ENCODE data around the gene AGBL4. TPM values are rescaled to one million over a fixed set of nuclear protein-coding genes. Genes with fewer than 3 reads are reported as not detected.

AGBL4 gene
- total RNA-seq, 3 donors from 2014 or later: 1.3 to 1.9 (median 1.8) TPM

DNA sequence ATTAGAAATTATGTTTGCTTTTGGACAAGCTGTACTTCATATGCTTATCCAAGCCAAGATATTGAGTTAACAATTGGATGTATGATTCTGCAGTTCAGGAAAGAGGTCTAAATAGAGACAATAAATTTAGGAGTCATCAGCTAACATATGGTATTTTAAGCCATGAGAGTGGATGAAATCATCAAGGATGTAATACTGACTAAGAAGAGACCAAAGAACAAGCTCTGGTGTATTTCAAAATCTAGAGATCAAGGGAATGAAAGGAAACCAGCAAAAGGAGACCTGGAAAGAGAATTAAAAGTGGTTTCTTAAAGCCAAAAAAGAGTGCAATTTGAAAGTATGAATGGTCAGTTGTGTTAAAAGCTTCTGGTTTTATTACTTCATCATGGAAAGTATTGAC is 1063.4 kb downstream of the AGBL4 start:
- no peaks in the 10 kb centered on the region for H3K36me3 ChIP-seq
- DNase-seq (ENCODE audit: low spot score in 2 of 2): no peak
- no peaks in the 10 kb centered on the region for H3K27me3 ChIP-seq
- no peaks in the 10 kb centered on the region for H3K4me1 ChIP-seq
- no peak overlapping the region for H3K4me3 ChIP-seq
- H3K27ac ChIP-seq: no peak overlapping the region
- TF ChIP-seq POLR2A (IDR thresholded peaks at IDR 0.05) (no peak), POLR2AphosphoS5 (IDR thresholded peaks at IDR 0.05) (no peak)
- TF ChIP-seq, protein P1, sequence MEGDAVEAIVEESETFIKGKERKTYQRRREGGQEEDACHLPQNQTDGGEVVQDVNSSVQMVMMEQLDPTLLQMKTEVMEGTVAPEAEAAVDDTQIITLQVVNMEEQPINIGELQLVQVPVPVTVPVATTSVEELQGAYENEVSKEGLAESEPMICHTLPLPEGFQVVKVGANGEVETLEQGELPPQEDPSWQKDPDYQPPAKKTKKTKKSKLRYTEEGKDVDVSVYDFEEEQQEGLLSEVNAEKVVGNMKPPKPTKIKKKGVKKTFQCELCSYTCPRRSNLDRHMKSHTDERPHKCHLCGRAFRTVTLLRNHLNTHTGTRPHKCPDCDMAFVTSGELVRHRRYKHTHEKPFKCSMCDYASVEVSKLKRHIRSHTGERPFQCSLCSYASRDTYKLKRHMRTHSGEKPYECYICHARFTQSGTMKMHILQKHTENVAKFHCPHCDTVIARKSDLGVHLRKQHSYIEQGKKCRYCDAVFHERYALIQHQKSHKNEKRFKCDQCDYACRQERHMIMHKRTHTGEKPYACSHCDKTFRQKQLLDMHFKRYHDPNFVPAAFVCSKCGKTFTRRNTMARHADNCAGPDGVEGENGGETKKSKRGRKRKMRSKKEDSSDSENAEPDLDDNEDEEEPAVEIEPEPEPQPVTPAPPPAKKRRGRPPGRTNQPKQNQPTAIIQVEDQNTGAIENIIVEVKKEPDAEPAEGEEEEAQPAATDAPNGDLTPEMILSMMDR (IDR thresholded peaks at IDR 0.05): no peak
- no peaks in the 10 kb centered on the region for H3K9me3 ChIP-seq
- intact Hi-C loops (cut with DNase I; ENCODE audit: low total_unique reads): no loop called here

DNA sequence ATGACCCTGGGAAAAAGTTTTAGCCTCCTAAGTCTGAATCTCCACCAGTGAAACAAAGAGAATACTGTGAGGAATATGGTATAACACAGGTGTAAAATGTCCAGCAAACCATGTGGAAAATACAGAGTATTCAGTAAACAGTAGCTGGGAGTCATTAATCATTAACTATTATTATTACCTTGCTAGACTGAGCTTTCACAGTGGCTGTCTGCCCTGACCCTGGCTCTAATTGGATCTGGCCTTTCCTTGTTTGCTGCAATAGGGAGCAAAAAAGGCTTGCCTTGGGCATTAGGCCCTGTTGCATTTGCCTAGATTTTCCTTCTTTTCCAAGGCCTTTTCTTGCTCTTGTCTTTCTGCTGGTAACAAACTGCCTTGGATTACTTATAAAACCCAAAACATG is 1068.0 kb downstream of the AGBL4 start:
- H3K4me1 ChIP-seq: no peaks in the 10 kb centered on the region
- intact Hi-C loops (cut with DNase I; ENCODE audit: low total_unique reads): no loop called here
- no peak overlapping the region for H3K4me3 ChIP-seq
- DNase-seq (ENCODE audit: low spot score in 2 of 2): no peak
- no peak for TF ChIP-seq POLR2AphosphoS5 (IDR thresholded peaks at IDR 0.05)
- no peaks in the 10 kb centered on the region for H3K27me3 ChIP-seq
- no peaks in the 10 kb centered on the region for H3K36me3 ChIP-seq
- H3K27ac ChIP-seq: no peak overlapping the region
- no peaks in the 10 kb centered on the region for H3K9me3 ChIP-seq

DNA sequence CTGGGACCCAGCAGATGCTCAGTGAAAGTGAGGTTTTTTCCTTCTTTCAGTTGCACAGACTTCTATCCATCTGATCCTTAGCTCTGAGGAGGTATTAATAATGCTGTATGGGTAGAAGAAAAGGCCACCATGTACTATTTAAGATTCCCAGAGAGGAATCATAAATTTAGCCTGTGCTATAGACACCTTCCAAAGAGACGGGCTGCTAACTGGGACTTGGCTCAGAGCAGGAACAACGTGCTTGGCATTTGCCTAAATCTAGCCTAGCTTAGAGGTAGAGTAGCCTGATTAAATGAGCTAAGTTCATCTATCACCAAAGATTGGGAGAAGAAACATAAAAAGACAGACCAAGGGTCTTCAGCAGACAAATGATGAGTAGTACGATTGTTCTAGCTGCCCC is 1070.1 kb downstream of the AGBL4 start:
- no peak for DNase-seq (ENCODE audit: low spot score in 2 of 2)
- H3K27ac ChIP-seq: no peak overlapping the region
- TF ChIP-seq, protein P1 (IDR thresholded peaks at IDR 0.05): no peak
- TF ChIP-seq POLR2A (IDR thresholded peaks at IDR 0.05): no peak
- no peak for TF ChIP-seq POLR2AphosphoS5 (IDR thresholded peaks at IDR 0.05)
- H3K4me1 ChIP-seq: no peaks in the 10 kb centered on the region
- H3K27me3 ChIP-seq: no peaks in the 10 kb centered on the region
- intact Hi-C loops (cut with DNase I; ENCODE audit: low total_unique reads): no loop called here
- no peaks in the 10 kb centered on the region for H3K9me3 ChIP-seq
- no peak overlapping the region for H3K4me3 ChIP-seq
- no peaks in the 10 kb centered on the region for H3K36me3 ChIP-seq

DNA sequence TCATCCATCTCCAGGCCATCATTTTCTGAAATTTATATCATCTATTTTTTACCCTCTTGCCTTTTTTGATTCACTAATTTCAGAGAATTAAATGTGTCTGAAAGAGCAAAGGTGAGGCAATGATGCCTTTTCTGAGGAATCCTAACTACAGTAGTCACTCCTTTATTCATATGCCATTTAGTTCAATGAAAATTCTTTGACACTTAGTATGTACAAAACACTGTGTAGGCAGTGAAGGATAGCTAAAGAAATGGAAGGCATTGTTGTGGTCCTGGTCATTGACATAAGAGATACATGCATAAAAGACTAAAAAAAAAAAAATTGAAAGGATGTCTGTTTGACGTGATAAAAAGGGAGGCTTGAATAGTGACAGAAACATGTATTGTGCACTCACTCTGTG is 1075.2 kb downstream of the AGBL4 start:
- TF ChIP-seq, protein P1 (IDR thresholded peaks at IDR 0.05): no peak
- TF ChIP-seq POLR2A (IDR thresholded peaks at IDR 0.05): no peak
- TF ChIP-seq POLR2AphosphoS5 (IDR thresholded peaks at IDR 0.05): no peak
- no peaks in the 10 kb centered on the region for H3K27me3 ChIP-seq
- H3K9me3 ChIP-seq: no peaks in the 10 kb centered on the region
- no peaks in the 10 kb centered on the region for H3K4me1 ChIP-seq
- no peaks in the 10 kb centered on the region for H3K36me3 ChIP-seq
- intact Hi-C loops (cut with DNase I; ENCODE audit: low total_unique reads): no loop called here
- H3K27ac ChIP-seq: no peak overlapping the region
- H3K4me3 ChIP-seq: no peak overlapping the region
- DNase-seq (ENCODE audit: low spot score in 2 of 2): no peak

DNA sequence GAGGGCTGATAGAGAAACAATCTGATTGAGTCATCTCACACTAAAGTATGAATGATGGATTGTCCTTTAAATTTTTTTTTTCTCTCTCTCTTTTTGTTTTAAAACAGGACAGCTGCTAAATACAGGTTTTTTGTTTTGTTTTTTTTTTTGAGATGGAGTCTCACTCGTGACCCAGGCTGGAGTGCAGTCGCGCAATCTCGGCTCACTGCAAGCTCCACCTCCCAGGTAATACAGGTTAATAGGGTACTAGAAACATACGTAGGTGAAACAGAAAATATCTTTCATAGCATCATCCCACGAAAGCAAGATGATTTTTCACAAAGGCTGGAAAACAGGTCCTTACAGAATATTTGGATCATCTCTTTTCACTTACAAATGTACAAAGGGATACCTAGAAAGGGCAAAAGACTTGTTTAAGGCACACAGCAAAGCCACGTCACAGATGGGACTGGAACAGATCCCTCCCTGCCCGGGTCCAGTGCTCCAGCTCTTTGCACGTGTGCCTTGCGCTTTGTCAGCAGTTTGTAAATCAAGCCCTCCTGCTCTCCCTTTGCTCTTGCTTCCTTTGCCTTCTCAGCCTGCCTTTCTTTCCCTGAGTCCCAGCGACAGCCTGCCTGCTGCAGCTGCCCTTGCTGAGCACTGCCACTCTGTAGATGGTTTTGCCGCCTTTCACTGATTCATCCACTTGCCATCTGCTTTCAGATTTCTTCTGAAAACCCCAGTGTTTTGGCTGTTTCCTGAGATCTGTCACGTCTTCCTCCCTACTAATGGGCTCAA is 1075.8 kb downstream of the AGBL4 start:
- H3K27ac ChIP-seq: no peak overlapping the region
- H3K4me3 ChIP-seq: no peak overlapping the region
- DNase-seq (ENCODE audit: low spot score in 2 of 2): no peak
- intact Hi-C loops (cut with DNase I; ENCODE audit: low total_unique reads): no loop called here
- no peaks in the 10 kb centered on the region for H3K9me3 ChIP-seq
- H3K36me3 ChIP-seq: no peaks in the 10 kb centered on the region
- H3K27me3 ChIP-seq: no peaks in the 10 kb centered on the region
- TF ChIP-seq, protein P1 (IDR thresholded peaks at IDR 0.05): no peak
- TF ChIP-seq POLR2AphosphoS5 (IDR thresholded peaks at IDR 0.05): no peak
- TF ChIP-seq POLR2A (IDR thresholded peaks at IDR 0.05): no peak
- no peaks in the 10 kb centered on the region for H3K4me1 ChIP-seq

Data from breast epithelium (tissue), 4 donors.